HEK293 (cell line): ENCODE measurements around the gene PTGDR.

ENCODE experiments used
- CTCF ChIA-PET: fragments of 350-600 bp; formaldehyde crosslinking; extraction: SDS; loops from one replicate; lab custom pipeline; 2021; ENCODE audit warnings: antibody characterized with exemption; lab: Yijun Ruan, JAX
- POLR2A ChIA-PET: fragments of 300-600 bp; formaldehyde crosslinking; extraction: SDS; loops from one replicate; lab custom pipeline; 2020; ENCODE audit warnings: antibody characterized with exemption, inconsistent platforms; lab: Yijun Ruan, JAX
- H3K27ac ChIP-seq: fragments of 200-500 bp; sonication (Bioruptor generic); 2 replicates; pipeline ENCODE4 v1.5.1; 2014; ENCODE audit warnings: low read depth, low read length, control low read depth, inconsistent platforms; ENCODE audit errors: extremely low read depth
- H3K36me3 ChIP-seq, 2 experiments: fragments of 200-500 bp in 1 of 2; sonication (Bioruptor generic) in 1 of 2; 1 replicate in 1 of 2; 2 replicates in 1 of 2; pipeline ENCODE4 v1.5.1; 2014 to 2017; ENCODE audit warnings: inconsistent platforms in 2 of 2, low read length in 2 of 2; ENCODE audit not compliant: control insufficient read depth in 2 of 2, insufficient read depth in 1 of 2
- H3K4me1 ChIP-seq: fragments of 200-500 bp; sonication (Bioruptor generic); 2 replicates; pipeline ENCODE4 v1.5.1; 2014; ENCODE audit warnings: mild to moderate bottlenecking, low read length, inconsistent platforms; ENCODE audit not compliant: control insufficient read depth, insufficient read depth
- H3K4me3 ChIP-seq: 2 replicates; pipeline ENCODE4 v1.5.1; 2011; ENCODE audit warnings: low read depth, mild to moderate bottlenecking, control low read depth, low read length, moderate library complexity
- H3K9me3 ChIP-seq: fragments of 200-500 bp; sonication (Bioruptor generic); 2 replicates; pipeline ENCODE4 v1.5.1; 2014; ENCODE audit warnings: low read depth, low read length, inconsistent platforms; ENCODE audit not compliant: control insufficient read depth, insufficient read depth
- CTCF ChIP-seq: fragments of 450-650 bp; formaldehyde crosslinking; IDR thresholded peaks from 2 replicates; pipeline ENCODE4 v1.5.1; 2016; ENCODE audit warnings: missing biosample characterization, missing genetic modification characterization
- EGR2 ChIP-seq: fragments of 450-650 bp; formaldehyde crosslinking; IDR thresholded peaks from 2 replicates; pipeline ENCODE4 v1.5.1; 2016; ENCODE audit warnings: low read depth, missing biosample characterization, missing genetic modification characterization
- KLF16 ChIP-seq: fragments of 450-650 bp; formaldehyde crosslinking; IDR thresholded peaks from 2 replicates; pipeline ENCODE4 v1.5.1; 2017; ENCODE audit warnings: missing biosample characterization, missing genetic modification characterization
- KLF9 ChIP-seq: fragments of 450-650 bp; formaldehyde crosslinking; IDR thresholded peaks from 2 replicates; pipeline ENCODE4 v1.5.1; 2016; ENCODE audit warnings: missing biosample characterization, missing genetic modification characterization, low read depth
- MEIS1 ChIP-seq: sonication (generic); formaldehyde crosslinking; IDR thresholded peaks from 2 replicates; pipeline ENCODE4 v1.8.1; 2022; ENCODE audit warnings: missing genetic modification reagents, mild to moderate bottlenecking, borderline replicate concordance
- PATZ1 ChIP-seq: fragments of 450-650 bp; formaldehyde crosslinking; IDR thresholded peaks from 2 replicates; pipeline ENCODE4 v1.5.1; 2016; ENCODE audit warnings: missing biosample characterization, missing genetic modification characterization
- PRDM10 ChIP-seq: fragments of 450-650 bp; formaldehyde crosslinking; IDR thresholded peaks from 2 replicates; pipeline ENCODE4 v1.5.1; 2016; ENCODE audit warnings: missing biosample characterization, missing genetic modification characterization
- WT1 ChIP-seq: fragments of 450-650 bp; formaldehyde crosslinking; IDR thresholded peaks from 2 replicates; pipeline ENCODE4 v1.5.1; 2016; ENCODE audit warnings: missing biosample characterization, missing genetic modification characterization
- ZBTB17 ChIP-seq: fragments of 450-650 bp; formaldehyde crosslinking; IDR thresholded peaks from 2 replicates; pipeline ENCODE4 v1.5.1; 2016; ENCODE audit warnings: missing biosample characterization, missing genetic modification characterization
- ZFHX2 ChIP-seq: fragments of 450-650 bp; formaldehyde crosslinking; conservative IDR thresholded peaks from 2 replicates; pipeline ENCODE4 v1.5.1; 2016; ENCODE audit warnings: missing biosample characterization, missing genetic modification characterization
- ZFP41 ChIP-seq: fragments of 450-650 bp; formaldehyde crosslinking; IDR thresholded peaks from 2 replicates; pipeline ENCODE4 v1.5.1; 2016; ENCODE audit warnings: missing biosample characterization, missing genetic modification characterization, borderline replicate concordance
- ZNF266 ChIP-seq: fragments of 450-650 bp; formaldehyde crosslinking; IDR thresholded peaks from 2 replicates; pipeline ENCODE4 v1.5.1; 2016; ENCODE audit warnings: missing biosample characterization, missing genetic modification characterization, low read depth
- ZNF335 ChIP-seq: fragments of 450-650 bp; formaldehyde crosslinking; conservative IDR thresholded peaks from 2 replicates; pipeline ENCODE4 v1.5.1; 2016; ENCODE audit warnings: missing biosample characterization, missing genetic modification characterization
- ZNF350 ChIP-seq: fragments of 450-650 bp; formaldehyde crosslinking; IDR thresholded peaks from 2 replicates; pipeline ENCODE4 v1.5.0; 2017; ENCODE audit warnings: missing biosample characterization, mild to moderate bottlenecking, missing genetic modification characterization
- ZNF510 ChIP-seq: fragments of 450-650 bp; formaldehyde crosslinking; IDR thresholded peaks from 2 replicates; pipeline ENCODE4 v1.5.1; 2018; ENCODE audit warnings: mild to moderate bottlenecking, missing genetic modification characterization, missing biosample characterization; ENCODE audit not compliant: insufficient replicate concordance
- ZNF555 ChIP-seq: fragments of 450-650 bp; formaldehyde crosslinking; conservative IDR thresholded peaks from 2 replicates; pipeline ENCODE4 v1.5.1; 2017; ENCODE audit warnings: missing biosample characterization, mild to moderate bottlenecking, missing genetic modification characterization, inconsistent platforms
- ZNF747 ChIP-seq: fragments of 450-650 bp; formaldehyde crosslinking; IDR thresholded peaks from 2 replicates; pipeline ENCODE4 v1.5.1; 2016; ENCODE audit warnings: missing biosample characterization, missing genetic modification characterization
- TF ChIP-seq, protein P1 (sequence below): fragments of 450-650 bp; formaldehyde crosslinking; IDR thresholded peaks from 2 replicates; pipeline ENCODE4 v1.5.1; 2016; ENCODE audit warnings: missing biosample characterization, missing genetic modification characterization
- TF ChIP-seq, protein P2 (sequence below): fragments of 450-650 bp; formaldehyde crosslinking; IDR thresholded peaks from 2 replicates; pipeline ENCODE4 v1.5.1; 2016; ENCODE audit warnings: missing biosample characterization, missing genetic modification characterization

The PTGDR gene

DNA sequence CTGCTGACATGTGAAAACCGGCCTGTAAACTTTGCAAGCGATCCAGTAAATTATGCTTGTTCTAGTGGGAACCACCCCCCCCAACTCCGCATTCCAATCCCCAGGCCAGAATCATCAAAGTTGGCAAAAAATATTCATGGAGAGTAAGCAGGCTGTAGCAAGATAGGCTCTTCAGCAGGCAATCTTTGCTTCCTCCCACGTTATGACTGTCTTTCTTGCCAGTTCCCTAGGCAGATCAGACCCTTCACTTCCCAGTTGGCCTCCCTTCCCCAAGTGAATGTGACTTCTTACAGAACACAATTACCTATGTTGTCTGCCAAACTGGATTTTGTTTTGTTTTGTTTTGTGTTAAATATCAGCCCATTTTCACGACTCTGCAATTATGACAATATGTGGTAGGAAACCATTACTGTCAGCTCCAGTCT lies 45.4 kb downstream of the PTGDR start:
- Histone ChIP-seq H3K27ac (no peak overlapping the region), H3K36me3 (no peaks in the 10 kb centered on the region), H3K9me3 (no peaks in the 10 kb centered on the region), H3K4me3 (no peak overlapping the region), H3K4me1 (no peaks in the 10 kb centered on the region)
- TF ChIP-seq ZNF510 (tag by site-specific recombination) (no peak), ZBTB17 (tag by site-specific recombination) (peak; percentile 50)
- ChIA-PET POLR2A (interaction anchor here (0.6 kb wide), 1 partner anchor 442 kb away, joined by 3 read pairs; no protein-coding TSS in a partner anchor), CTCF (interaction anchor here (1.0 to 2.0 kb wide), 2 partner anchors 9 to 33 kb away, joined by 3 to 8 read pairs; no protein-coding TSS in a partner anchor)

DNA sequence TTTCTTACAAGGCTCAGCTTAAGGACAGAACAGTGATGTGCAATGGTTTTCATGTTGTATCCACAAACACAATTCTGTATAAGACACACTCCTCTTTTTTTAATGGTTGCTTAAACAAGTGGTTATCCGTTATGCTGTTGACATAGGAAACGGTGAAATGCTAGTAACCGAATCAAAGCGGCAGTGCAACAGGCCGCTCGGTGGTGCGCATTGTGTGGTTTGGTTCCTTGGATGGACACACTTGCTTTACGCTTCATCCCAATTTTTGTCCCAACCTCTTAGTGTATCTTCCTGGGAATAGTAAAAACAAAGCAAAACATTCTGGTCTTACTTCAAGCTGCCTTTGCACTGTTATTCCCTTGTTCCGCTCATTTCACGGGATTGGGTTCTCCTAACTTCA lies 46.0 kb downstream of the PTGDR start:
- TF ChIP-seq, protein P1, sequence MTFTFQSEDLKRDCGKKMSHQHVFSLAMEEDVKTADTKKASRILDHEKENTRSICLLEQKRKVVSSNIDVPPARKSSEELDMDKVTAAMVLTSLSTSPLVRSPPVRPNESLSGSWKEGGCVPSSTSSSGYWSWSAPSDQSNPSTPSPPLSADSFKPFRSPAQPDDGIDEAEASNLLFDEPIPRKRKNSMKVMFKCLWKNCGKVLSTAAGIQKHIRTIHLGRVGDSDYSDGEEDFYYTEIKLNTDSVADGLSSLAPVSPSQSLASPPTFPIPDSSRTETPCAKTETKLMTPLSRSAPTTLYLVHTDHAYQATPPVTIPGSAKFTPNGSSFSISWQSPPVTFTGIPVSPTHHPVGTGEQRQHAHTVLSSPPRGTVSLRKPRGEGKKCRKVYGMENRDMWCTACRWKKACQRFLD (tag by site-specific recombination): no peak
- TF ChIP-seq ZNF350 (tag by site-specific recombination) (no peak), ZNF747 (tag by site-specific recombination) (no peak), ZFP41 (tag by site-specific recombination) (no peak), KLF9 (no peak), ZNF266 (tag by site-specific recombination) (no peak), ZNF555 (tag by site-specific recombination) (no peak), WT1 (tag by site-specific recombination) (no peak), ZFHX2 (no peak)
- TF ChIP-seq, protein P2, sequence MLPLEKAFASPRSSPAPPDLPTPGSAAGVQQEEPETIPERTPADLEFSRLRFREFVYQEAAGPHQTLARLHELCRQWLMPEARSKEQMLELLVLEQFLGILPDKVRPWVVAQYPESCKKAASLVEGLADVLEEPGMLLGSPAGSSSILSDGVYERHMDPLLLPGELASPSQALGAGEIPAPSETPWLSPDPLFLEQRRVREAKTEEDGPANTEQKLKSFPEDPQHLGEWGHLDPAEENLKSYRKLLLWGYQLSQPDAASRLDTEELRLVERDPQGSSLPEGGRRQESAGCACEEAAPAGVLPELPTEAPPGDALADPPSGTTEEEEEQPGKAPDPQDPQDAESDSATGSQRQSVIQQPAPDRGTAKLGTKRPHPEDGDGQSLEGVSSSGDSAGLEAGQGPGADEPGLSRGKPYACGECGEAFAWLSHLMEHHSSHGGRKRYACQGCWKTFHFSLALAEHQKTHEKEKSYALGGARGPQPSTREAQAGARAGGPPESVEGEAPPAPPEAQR (tag by site-specific recombination): no peak
- H3K4me3 ChIP-seq: peak overlapping the region; percentile 57
- no peaks in the 10 kb centered on the region for H3K4me1 ChIP-seq
- H3K27ac ChIP-seq: peak overlapping the region; percentile 66; the same call in 1 of the 2 replicates
- H3K9me3 ChIP-seq: no peaks in the 10 kb centered on the region
- no peaks in the 10 kb centered on the region for H3K36me3 ChIP-seq
- ChIA-PET CTCF (interaction anchor here (1.0 to 2.0 kb wide), 2 partner anchors 9 to 33 kb away, joined by 3 to 8 read pairs; no protein-coding TSS in a partner anchor), POLR2A (interaction anchor here (0.8 to 1.4 kb wide), 5 partner anchors 30 to 250 kb away, joined by 3 read pairs; no protein-coding TSS in a partner anchor)

- H3K4me1 ChIP-seq: no peaks in the 10 kb centered on the region; the same call in 1 of the 2 replicates
- peak within 1 kb of the TSS; percentile 66; the same call in 1 of the 2 replicates for H3K27ac ChIP-seq
- peak; percentile 83 for TF ChIP-seq EGR2
- no peak for TF ChIP-seq ZFP41 (tag by site-specific recombination)
- TF ChIP-seq MEIS1 (CRISPR knock-in tag): no peak
- peak; percentile 30; the same call in 1 of the 2 replicates for TF ChIP-seq CTCF (tag by site-specific recombination)
- TF ChIP-seq ZNF335 (tag by site-specific recombination): peak; percentile 47
- 0 out of 2 replicates have a peak, but pooled peaks have one; percentile 44 for TF ChIP-seq KLF16 (tag by site-specific recombination)
- peak; percentile 94 for TF ChIP-seq PATZ1 (tag by site-specific recombination)
- peak; percentile 56 for TF ChIP-seq PRDM10
Observed at GRCh38 chr14:52313903-52314594, 46.6 kb downstream of the PTGDR start, which contains the start of gene PTGER2. Gene PTGER2 (plus strand): TSS chr14:52314312. CDS start chr14:52314549, 237 bp downstream.

More at GRCh38 chr14:52313903-52314594, 46.6 kb downstream of the PTGDR start, which contains the start of gene PTGER2:
- POLR2A ChIA-PET: interaction anchor here (0.8 to 1.4 kb wide), 6 partner anchors 29 to 249 kb away, joined by 3 to 4 read pairs (median 3); partner anchors contain the start of genes GPR137C and TXNDC16
- Histone ChIP-seq H3K36me3 (no peaks in the 10 kb centered on the region), H3K4me3 (peak within 1 kb of the TSS; percentile 57), H3K9me3 (no peaks in the 10 kb centered on the region)
- CTCF ChIA-PET: interaction anchor here (0.7 to 2.0 kb wide), 3 partner anchors 10 to 34 kb away, joined by 3 to 8 read pairs (median 3); no protein-coding TSS in a partner anchor
